ENCODE data around the gene MCTP2.

Gene MCTP2

DNA sequence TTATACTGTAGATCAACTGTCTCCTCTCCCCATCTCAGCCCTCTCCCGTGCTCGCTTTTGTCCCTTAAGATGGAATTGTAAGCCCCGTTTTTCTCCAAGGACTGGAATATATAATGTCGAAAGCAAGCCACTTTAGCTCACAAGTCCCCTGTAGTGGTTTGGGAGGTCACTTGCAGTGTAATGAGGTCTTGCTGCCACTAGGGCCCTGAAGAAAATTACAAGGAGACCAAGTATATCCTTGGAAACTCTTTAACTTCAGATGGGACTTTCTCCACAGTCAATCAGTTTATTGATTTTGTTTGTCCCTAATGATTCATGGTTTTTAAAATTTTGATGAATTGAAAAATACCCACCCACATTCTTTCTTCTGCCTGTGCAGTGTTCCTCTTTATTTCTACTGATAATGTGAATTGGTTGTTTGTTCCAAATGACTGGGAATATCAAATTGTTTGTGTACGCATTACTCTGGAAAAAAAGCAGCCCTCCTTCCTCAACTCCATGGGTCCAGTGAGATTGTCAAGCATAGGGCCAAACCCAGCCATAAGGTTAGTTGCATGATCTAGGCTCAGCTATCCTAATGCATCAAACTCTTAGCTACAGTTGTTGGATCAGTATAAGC lies 294.8 kb downstream of the MCTP2 start:
- no peak for DNase-seq (ENCODE audit: low read depth in 2 of 2)

- DNase-seq (ENCODE audit: low read depth in 2 of 2), result no peak
These were observed 300.9 kb downstream of the MCTP2 start for GRCh38 chr15:94532226-94532625.

All from stimulated activated CD8-positive, alpha-beta memory T cell treated with anti-CD3 and anti-CD28 coated beads, Interleukin-2, amount 100 ng/mL, for 48 hours (primary cell).